ENCODE results near the gene ITGA2B. TPM values are rescaled to one million over a fixed set of nuclear protein-coding genes. Genes with fewer than 3 reads are reported as not detected.
A peak's percentile ranks its signal among the peaks of the same experiment; 100 is the strongest.
"Not testable (repeated sequence)": the region's sequence is repeated elsewhere in the genome, so short reads cannot be mapped to it uniquely, and the experiment has no call there.

ITGA2B gene
- total RNA-seq, 1 donor from 2014 or later, result 6.2 TPM

DNA sequence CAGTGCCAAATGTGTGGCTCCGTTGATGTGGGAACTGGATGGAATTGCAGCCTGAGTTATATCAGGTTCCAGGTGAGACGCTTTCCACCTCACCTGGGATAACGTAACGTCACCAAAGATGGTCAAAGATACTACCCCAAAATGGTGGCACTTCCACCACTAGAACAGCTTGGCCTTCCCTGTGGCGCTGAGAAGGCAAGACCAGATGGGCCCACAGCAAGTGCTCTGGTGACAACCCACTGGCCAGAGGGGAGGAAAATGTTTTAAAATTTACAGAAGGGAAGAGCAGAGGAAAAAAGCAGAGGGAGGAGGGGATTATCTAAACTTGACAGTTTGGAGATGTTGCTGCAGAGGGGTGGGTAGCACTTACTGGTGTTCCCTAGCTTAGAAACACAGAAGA is 7.5 kb upstream of the ITGA2B start:
- intact Hi-C loops (cut with DNase I), result no loop called here
- DNase-seq (ENCODE audit: low spot score) (no peak), ATAC-seq (no peak)

DNA sequence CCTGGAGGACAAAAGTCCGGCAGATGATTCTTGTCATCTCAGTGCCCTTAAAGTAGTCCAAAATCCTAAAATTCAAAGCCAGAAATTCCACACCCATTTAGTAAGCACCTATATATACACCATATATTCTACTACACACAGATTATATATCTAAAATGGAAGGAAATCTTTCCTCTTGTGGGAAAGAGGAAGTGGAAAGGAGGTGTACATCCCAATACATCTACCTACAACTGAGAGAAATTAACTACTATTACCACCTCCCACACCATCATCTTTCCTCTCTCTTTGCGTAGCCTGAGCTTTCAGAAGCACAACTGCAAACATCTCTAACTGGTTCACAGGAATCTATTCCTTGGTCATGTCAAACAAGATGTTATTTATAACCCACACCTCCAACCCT is 5.4 kb upstream of the ITGA2B start:
- DNase-seq (ENCODE audit: low spot score), result no peak
- ATAC-seq, result no peak
- intact Hi-C loops (cut with DNase I), result no loop called here

DNA sequence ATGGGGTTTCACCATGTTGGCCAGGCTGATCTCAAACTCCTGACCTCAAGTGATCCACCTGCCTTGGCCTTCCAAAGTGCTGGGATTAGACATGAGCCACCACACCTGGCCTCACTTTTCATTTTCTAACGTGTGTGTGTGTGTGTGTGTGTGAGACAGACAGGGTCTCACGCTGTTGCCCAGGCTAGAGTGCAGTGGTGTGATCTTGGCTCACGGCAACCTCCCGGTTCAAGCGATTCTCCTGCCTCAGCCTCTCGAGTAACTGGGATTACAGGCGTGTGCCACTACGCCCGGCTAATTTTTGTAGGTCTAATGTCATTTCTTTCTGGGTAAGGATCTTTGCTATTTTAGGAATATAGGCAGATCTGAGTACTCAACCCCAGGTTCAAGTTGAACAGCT is 4.7 kb upstream of the ITGA2B start:
- ATAC-seq; intact Hi-C loops (cut with DNase I); DNase-seq (ENCODE audit: low spot score): not testable (repeated sequence)

DNA sequence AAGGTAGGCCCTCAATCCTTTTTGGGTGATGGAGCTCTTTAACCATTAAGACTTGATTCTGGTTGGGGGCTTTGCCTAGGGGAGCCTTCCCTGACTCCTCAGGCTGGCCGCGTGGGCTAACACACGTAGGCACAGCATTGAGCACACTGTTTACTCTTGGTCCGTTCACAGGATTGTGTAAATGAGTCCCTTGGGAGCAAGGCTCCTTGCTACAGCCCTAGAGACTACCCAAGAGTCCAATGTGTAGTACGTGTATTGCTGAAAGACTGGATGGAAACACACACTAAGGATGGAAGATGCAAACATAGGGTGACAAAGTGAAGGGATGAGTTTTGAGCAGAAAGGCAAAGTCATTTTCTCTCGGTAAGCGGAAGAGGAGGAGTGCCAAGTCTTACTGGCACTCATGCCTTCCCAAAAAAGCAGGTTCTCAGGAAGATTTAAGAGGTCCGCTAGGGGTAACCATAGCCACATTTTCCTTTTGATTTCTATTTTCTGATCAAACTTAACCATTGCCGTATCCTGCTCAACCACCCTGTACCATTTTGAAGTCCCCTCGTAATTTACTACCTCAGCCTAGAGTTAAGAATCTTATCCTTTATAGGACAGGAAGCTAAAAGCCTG is 911 bp upstream of the ITGA2B start:
- intact Hi-C loops (cut with DNase I), result no loop called here
- no peak for DNase-seq (ENCODE audit: low spot score)

DNA sequence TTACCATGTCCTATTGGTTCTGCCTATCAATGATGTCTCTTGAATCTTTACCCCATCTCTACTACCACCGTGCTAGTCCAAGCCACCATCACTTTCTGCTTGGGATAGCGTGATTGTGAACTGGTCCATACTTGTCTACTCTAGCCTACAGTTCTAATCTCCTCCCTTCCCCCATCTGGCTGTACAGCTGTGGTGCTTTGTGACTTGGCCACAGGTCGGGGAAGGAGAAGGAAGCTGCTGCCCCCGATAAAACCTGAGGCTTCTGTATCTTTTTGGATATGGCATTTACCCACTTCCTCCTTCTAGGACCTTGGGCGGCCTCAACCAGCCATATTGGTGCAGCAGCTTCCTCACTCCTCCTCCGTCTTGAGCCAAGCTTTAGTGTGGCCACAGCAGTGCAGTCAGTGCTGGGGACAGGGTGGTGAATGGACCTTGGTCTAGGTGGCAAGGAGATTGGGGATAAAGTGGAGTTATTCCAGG is 314 bp upstream of the ITGA2B start:
- no peak for DNase-seq (ENCODE audit: low spot score)
- no peak for ATAC-seq
- intact Hi-C loops (cut with DNase I), result no loop called here

More for the DNA sequence above, 911 bp upstream of the ITGA2B start:
- ATAC-seq, result no peak

DNA sequence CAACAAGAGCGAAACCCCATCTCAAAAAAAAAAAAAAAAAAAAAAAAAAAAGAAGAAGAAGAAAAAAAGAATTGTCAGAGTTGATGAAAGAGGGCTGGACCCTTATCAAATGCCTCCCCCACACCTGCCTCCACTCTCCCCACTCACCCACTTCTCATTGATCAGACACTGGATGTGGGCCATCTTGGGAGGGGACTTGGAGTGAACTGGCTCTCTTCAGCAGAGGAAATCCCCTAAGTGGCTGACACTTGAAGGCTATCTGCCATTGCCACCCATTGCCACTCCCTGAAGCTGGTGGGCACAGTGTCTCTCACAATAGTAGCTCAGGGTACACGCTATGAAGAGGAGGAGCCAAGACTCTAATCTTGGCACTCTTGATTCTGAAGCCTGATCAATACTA is 1.6 kb downstream of the ITGA2B start:
- no peak for ATAC-seq
- intact Hi-C loops (cut with DNase I), result no loop called here
- no peak for DNase-seq (ENCODE audit: low spot score)

DNA sequence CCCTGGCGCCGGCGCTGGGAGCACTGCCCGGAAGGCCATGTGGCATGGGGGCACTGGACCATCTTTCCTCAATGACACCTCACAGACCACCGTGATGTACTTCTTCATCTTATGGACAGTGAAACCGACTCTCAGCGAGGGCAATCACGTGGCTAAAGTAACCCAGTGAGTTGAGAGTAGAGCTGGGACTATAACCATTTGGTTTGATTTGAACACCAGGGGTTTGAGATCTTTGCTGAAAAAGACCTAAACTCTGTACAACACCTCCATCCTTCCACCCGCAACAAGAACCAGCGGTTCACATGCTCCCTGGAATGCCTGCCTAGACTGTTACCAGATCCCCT is 3.3 kb downstream of the ITGA2B start:
- DNase-seq (ENCODE audit: low spot score) (no peak), ATAC-seq (no peak)
- intact Hi-C loops (cut with DNase I), result no loop called here

DNA sequence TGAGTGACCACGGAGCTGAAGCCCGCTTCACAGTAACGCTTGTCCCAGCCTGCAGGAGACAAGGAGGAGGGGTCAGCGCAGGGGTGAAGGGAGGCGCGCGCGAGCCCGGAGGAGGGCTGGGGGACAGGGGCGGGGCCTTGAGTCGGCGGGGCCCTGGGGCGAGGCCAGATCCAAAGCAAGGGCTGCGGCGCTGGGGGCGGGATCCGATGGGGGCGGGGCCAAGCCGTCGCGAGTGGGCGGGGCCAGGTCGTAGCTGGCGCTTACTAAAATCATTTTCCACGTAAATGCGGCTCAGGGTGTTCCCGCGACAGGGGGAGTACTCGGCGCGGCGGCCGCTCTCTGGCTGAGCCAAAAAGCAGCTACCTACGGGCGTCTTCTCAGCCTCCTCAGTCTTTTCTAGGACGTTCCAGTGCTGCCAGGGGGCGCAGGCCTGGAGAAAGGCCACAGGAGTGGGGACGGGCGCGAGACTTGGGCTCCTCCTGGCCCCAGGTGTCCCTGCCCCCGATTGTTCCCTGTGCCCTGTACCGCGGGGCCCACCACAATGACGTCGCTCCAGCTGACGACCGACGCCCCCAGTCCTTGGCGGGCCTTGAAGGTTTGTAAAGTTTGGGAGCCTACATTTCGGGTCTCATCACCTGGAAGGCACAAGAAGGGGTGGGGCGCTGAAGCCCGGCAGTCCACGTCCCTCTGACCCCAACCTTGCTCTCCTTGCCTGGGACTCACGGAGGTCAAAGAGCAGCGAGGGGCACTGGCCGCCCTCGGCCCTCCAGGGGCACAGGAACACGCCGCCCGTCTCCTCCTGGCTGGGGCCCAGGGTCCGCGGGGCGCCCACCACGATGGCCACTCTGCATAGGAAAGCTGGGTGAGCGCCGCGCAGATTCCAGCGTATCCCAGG is 3.9 kb downstream of the ITGA2B start:
- intact Hi-C loops (cut with DNase I), result no loop called here
- DNase-seq (ENCODE audit: low spot score), result peak; percentile 91
- ATAC-seq, result peak; percentile 96

DNA sequence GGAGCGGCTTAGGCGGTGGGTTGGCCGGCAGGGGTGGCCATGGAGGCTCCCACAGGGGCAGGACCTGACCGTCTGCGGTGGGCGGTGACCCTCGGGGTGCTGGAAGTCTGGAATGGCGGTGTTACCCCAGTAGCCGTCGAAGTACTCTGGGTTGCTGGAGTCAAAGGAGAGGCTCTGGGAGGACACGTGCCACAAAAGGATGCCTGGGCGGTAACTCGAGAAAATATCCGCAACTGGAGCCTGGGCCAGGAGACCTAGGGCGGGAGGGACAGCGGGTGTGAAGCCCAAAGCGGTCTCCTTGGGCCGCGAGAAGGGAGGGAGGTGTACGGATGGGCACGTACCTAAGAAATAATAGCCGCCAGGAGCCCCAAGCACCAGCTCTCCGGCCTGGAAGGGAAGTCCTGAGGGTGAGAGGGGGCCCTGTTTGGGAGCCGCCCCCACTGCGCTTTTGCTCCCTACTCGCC is 4.6 kb downstream of the ITGA2B start:
- peak; percentile 25 for ATAC-seq
- DNase-seq (ENCODE audit: low spot score), result no peak
- intact Hi-C loops (cut with DNase I), result no loop called here

DNA sequence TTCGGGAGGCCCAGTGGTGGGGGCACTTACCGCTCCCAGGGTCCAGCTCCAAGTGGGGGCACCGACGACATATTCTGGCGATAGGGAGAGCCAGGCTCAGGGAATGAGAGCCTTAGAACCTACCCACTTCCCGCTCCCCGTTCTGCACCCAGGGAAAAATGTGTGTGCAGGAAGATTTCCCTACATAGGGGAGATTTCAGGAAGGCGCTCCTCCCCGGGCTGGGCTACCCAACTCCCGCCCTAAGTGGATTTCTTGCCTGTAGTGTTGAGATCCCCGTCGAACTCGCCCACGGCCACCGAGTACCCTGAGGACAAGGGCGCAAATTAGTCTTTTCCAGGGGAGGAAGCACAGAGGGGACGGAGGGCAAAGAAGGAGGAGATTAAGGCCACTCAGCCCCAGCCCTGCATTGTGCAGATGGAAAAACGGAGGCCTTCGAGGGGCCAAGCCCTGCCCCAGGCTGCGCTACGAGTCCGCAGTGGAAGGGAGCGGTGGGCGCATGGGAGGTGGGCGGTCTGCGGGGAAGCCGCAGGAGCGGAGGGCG is 5.1 kb downstream of the ITGA2B start:
- no peak for ATAC-seq
- no peak for DNase-seq (ENCODE audit: low spot score)

DNA sequence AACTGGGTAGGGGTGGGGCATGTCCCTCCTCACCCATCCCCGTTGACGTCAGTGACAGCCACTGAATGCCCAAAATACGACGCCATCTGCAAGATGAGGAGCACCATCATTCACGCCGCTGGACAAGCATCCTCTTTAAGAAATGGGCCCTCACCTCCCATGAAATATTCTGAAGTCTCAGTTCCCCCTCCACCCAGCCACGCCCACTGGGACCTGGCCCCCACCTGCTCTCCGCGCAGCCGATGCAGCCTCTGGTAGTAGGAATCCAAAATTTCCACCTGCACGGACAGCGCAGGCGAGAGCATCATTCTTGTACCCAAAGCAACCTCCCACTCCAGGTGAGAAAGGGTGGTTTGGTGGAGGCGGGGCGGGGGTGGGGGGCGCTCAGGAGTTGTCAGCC is 5.6 kb downstream of the ITGA2B start:
- intact Hi-C loops (cut with DNase I), result no loop called here
- no peak for DNase-seq (ENCODE audit: low spot score)
- ATAC-seq, result no peak

More for the DNA sequence above, 5.1 kb downstream of the ITGA2B start:
- intact Hi-C loops (cut with DNase I), result no loop called here

DNA sequence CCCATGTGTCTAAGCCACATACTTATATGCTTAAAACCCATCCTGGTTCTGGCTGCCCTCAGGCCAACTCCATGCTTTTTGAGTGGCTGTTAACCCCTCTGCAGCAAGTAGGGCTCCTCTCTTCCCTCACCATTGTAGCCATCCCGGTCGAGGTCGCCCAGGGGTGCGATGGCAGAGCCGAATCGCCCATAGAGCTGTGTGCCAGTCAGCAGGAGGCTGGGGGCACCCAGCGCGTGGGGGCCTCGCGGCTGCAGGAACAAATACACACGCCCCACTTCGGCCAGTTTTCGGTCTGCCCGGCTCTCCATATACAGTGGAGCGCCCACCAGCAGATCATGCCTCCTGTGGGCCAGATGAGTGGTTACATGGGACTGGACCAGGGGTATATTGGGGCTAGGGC is 6.1 kb downstream of the ITGA2B start:
- DNase-seq (ENCODE audit: low spot score) (no peak), ATAC-seq (no peak)
- intact Hi-C loops (cut with DNase I), result no loop called here

DNA sequence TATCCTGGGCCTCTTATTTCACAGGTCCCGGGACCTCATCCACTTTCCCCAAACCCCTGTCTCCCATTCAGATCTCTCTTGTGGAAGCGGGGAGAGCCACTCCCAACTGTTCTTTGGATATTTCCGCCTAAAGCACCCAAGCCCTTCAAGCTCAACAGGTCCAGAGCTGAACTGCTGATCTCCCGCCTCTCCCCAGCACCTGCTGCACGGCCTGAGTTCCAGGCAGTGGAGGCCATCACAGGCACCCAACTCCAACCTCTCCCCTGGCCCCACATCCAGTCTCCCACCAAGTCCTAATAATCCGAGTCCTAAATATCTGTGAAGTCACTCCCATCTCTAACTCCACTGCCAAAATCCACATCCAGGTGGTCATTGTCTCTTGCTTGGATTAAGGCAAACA is 6.5 kb downstream of the ITGA2B start:
- DNase-seq (ENCODE audit: low spot score) (no peak), ATAC-seq (no peak)
- intact Hi-C loops (cut with DNase I), result no loop called here

DNA sequence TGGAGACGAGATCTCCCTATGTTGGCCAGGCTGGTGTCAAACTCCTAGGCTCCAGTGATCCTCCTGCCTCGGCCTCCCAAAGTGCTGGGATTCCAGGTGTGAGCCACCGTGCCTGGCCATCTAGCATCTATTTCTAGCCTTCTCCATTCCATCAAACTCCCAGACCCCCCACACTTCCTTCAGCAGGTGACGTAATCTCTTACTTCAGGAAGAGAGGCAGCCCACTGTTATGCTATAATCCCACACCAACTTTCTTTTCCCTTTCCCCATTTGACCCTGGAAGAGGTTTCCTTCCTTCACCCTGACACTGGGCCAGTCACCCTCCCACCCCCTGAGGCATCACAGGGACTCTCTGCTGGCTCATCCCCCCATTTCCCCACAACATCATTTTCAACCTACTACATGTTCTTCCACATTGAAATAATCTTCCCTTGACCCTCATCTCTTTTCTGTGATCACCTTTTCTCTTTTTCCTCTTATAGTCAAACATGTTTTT is 7.6 kb downstream of the ITGA2B start:
- intact Hi-C loops (cut with DNase I), result no loop called here
- no peak for DNase-seq (ENCODE audit: low spot score)

DNA sequence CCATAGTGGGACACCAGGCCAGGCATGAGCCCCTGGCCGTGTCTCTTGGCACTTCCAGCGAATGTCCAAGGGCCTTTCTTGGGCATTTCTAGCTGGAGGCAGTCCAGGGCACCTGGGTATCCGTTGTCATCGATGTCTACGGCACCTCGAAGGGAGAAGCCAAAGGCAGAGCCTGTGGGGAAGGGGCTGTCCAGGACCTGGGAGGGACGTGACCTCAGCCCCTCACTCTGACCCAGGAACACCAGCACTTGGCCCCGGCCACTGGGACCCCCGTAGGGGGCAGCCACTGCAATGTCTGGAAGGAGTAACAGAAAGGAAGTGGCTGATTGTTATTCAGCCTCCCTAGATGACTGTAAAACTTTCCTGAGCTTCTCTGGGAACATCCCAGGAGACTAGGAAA is 8.7 kb downstream of the ITGA2B start:
- DNase-seq (ENCODE audit: low spot score) (no peak), ATAC-seq (no peak)
- intact Hi-C loops (cut with DNase I), result no loop called here

More for the DNA sequence above, 7.6 kb downstream of the ITGA2B start:
- no peak for ATAC-seq

DNA sequence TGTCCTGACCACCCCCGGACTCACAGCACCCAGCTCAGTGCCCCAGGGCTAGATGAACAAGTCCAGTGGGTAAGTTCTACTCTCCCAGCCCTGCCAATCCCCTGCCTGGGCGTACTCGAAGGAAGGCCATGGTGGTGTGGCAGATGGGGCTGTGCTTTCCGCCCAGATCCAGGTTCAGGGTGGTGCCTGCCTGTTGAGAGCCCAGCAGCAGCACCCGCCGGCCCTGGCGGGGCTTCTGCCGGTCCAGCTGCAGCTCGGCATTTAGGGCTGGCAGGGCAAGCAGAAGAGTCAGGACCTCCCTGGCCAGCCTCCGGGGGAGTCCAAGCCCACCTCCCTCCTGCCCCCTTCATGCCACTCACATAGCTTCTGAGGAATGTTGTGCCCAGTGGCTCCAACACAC is 9.6 kb downstream of the ITGA2B start:
- DNase-seq (ENCODE audit: low spot score) (no peak), ATAC-seq (no peak)
- intact Hi-C loops (cut with DNase I), result no loop called here

DNA sequence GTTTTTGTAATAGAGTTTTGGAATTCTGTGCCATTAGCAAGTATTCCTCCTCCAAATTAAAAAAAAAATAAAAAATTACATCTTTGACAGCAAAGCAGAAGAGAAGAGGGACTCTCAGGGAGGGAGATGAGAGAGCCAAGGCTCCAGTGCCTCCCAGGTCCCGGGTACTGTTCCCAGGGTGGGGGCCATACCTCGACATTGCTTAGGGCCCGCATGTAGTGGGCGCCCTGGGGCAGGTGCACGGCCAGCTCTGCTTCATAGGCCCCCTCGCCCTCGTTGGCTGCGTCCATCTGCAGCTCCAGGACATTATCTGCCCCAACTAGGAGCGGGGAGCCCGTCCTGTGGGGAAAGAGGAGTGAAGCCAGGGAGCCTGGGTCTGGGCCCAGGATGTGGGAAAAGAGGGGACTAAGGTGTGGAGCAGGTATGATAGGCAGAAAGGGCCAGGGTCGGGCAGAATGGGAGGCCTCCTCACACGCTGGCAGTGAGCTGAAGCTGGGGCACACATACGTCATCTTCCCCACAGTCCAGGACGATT is 11.2 kb downstream of the ITGA2B start:
- ATAC-seq, result no peak
- intact Hi-C loops (cut with DNase I), result no loop called here
- DNase-seq (ENCODE audit: low spot score), result no peak

DNA sequence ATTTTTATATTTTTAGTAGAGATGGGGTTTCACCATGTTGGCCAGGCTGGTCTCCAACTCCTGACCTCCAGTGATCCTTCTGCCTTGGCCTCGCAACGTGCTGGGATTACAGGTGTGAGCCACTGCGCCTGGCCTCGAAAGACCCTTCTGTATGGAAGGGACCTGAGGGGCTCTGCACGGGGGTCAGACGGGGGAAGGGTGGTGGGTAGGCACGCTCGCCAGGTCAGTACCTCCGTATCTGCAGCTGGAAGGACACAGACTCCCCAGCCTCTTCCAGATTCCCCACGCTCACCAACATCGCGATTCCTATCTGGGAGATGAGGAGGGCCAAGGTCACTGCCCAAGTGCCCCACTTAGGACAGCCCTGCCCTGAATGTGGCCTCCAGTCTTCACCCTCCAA is 12.7 kb downstream of the ITGA2B start:
- intact Hi-C loops (cut with DNase I), result no loop called here
- ATAC-seq (no peak), DNase-seq (ENCODE audit: low spot score) (no peak)

DNA sequence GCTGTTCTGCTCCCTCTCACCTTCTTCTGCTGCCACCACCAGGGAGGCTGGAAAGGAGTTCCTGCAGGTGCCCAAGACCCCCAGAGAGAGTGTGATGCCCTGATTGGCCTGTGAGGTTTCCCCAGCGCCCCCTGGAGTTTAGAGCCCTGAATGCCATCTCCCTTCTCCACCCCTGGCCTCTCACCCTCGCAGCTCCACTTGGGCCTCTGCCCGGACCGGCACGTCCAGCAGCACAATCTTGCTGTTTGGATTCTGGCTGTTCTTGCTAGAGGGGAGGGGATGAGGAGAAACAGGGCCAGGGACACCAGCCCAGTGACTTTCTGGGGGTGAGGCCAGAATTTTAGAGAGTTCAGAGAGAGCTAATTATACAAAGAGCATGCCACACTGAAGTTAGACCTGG is 13.3 kb downstream of the ITGA2B start:
- ATAC-seq (peak; percentile 68), DNase-seq (ENCODE audit: low spot score) (no peak)

More for the DNA sequence above, 13.3 kb downstream of the ITGA2B start:
- intact Hi-C loops (cut with DNase I), result no loop called here
